Suprapubic skin (tissue), 4 donors: ENCODE data around the gene PIN4.

ENCODE experiments used
- CTCF ChIP-seq, 2 donors: fragments of 200-600 bp in 1 of 2; fragments of 450-650 bp in 1 of 2; sonication (generic) in 1 of 2; IDR thresholded peaks; one replicate each; pipeline ENCODE4 v1.5.1; 2016 to 2019; ENCODE audit warnings: antibody characterized with exemption in 2 of 2, mild to moderate bottlenecking in 1 of 2, moderate library complexity in 1 of 2
- EP300 ChIP-seq: sonication (generic); formaldehyde crosslinking; IDR thresholded peaks from one replicate; pipeline ENCODE4 v1.6.1; 2017; ENCODE audit warnings: antibody characterized with exemption
- POLR2A ChIP-seq, 2 donors: fragments of 450-650 bp; IDR thresholded peaks; one replicate each; pipeline ENCODE4 v1.6.1; 2017; ENCODE audit warnings: antibody characterized with exemption in 2 of 2, mild to moderate bottlenecking in 2 of 2, moderate library complexity in 2 of 2
- POLR2AphosphoS5 ChIP-seq, 3 donors: sonication (generic); formaldehyde crosslinking; IDR thresholded peaks; one replicate each; pipeline ENCODE4 v1.6.1; 2017; ENCODE audit warnings: antibody characterized with exemption in 3 of 3

- TF ChIP-seq CTCF (IDR thresholded peaks at IDR 0.05) (no peak), POLR2AphosphoS5 (IDR thresholded peaks at IDR 0.05) (no peak), POLR2A (IDR thresholded peaks at IDR 0.05) (no peak), EP300 (no peak)
These were observed 59.4 kb downstream of the PIN4 start for GRCh38 chrX:72240976-72241375.
